ENCODE measurements around the gene SLC2A5.

GRCh38 chr1:9087411-9088125 is 18.1 kb upstream of the SLC2A5 start:
- TF ChIP-seq CTCF (conservative IDR thresholded peaks at IDR 0.05) (no peak), EZH2 (IDR thresholded peaks at IDR 0.05; ENCODE audit: low read depth) (no peak)

Measured in PC-9 (cell line).